K562 (cell line): Measurements from ENCODE around the gene KNDC1. TPM values are rescaled to one million over a fixed set of nuclear protein-coding genes. Genes with fewer than 3 reads are reported as not detected.

Experiments used
- ATAC-seq: fragments of 200-7000 bp; cut with Tn5 transposase; 3 replicates; pipeline ENCODE4 v1.9.1; 2020; ENCODE audit warnings: moderate library complexity
- BruUV-seq: library from RNA; stranded (reverse); fragments of 400-500 nt; replicated peaks from 2 replicates; lab custom pipeline; 2021; lab: Mats Ljungman, UMichigan
- CTCF ChIA-PET: fragments of 300-600 bp; formaldehyde crosslinking; extraction: SDS; loops from one replicate; lab custom pipeline; 2021; ENCODE audit warnings: low intra/inter-chr PET ratio; lab: Yijun Ruan, JAX
- POLR2A ChIA-PET: fragments of 300-600, 350-650 bp; sonication (Branson Sonifier 250); formaldehyde crosslinking; extraction: SDS; loops from one replicate; lab custom pipeline; 2021; ENCODE audit warnings: antibody characterized with exemption, inconsistent platforms; lab: Yijun Ruan, JAX
- DNase-seq, 4 experiments: peaks; one replicate each; pipeline versions ENCODE4 v3.0.0 to v3.0.0-alpha.2; 2011 to 2018; ENCODE audit warnings: low spot score in 3 of 4, mixed read lengths in 3 of 4; ENCODE audit errors: extremely low read depth in 1 of 4
- FAIRE-seq: peaks from 2 replicates; lab custom pipeline; 2011; peaks lifted over from hg19 to GRCh38; lab: Jason Lieb, UNC
- H2AFZ ChIP-seq: 2 replicates; pipeline ENCODE4 v1.6.0; 2011; ENCODE audit warnings: low read depth, low read length, control low read depth, inconsistent platforms
- H3K27ac ChIP-seq: fragments of 200-600 bp; 3 replicates; pipeline ENCODE4 v1.8.0; 2011; ENCODE audit warnings: low read depth, mild to moderate bottlenecking, control low read depth, inconsistent platforms, low read length, moderate library complexity, mixed read lengths; ENCODE audit errors: extremely low read depth
- H3K27me3 ChIP-seq, 2 experiments: fragments of 300-600 bp in 1 of 2; 2 replicates in 1 of 2; 3 replicates in 1 of 2; pipeline versions ENCODE4 v1.6.0 to v1.8.0; 2011; ENCODE audit warnings: inconsistent platforms in 2 of 2, low read length in 2 of 2, mild to moderate bottlenecking in 1 of 2, mixed read lengths in 1 of 2, moderate library complexity in 1 of 2; ENCODE audit not compliant: control insufficient read depth in 2 of 2, insufficient read depth in 2 of 2
- H3K36me3 ChIP-seq: fragments of 300-600 bp; 3 replicates; pipeline ENCODE4 v1.8.0; 2011; ENCODE audit warnings: mild to moderate bottlenecking, low read length, inconsistent platforms; ENCODE audit not compliant: control insufficient read depth, insufficient read depth
- H3K4me1 ChIP-seq, 2 experiments: fragments of 200-600 bp in 1 of 2; replicated peaks in 1 of 2; 2 replicates in 1 of 2; 3 replicates in 1 of 2; pipeline versions ENCODE4 v1.5.1 to v1.8.0; 2011; ENCODE audit warnings: inconsistent platforms in 2 of 2, low read length in 2 of 2, mild to moderate bottlenecking in 1 of 2, mixed read lengths in 1 of 2, moderate library complexity in 1 of 2; ENCODE audit not compliant: control insufficient read depth in 2 of 2, insufficient read depth in 2 of 2
- H3K4me2 ChIP-seq: 2 replicates; pipeline ENCODE4 v1.6.1; 2011; ENCODE audit warnings: low read length, control low read depth, inconsistent platforms, mixed read lengths; ENCODE audit not compliant: insufficient read depth
- H3K4me3 ChIP-seq: fragments of 200-600 bp; sonication (generic), shearing (Covaris generic); 2 replicates; pipeline ENCODE4 v1.5.1; 2016; ENCODE audit warnings: control low read depth, inconsistent platforms
- H3K79me2 ChIP-seq: fragments of 200-600 bp; 3 replicates; pipeline ENCODE4 v1.8.0; 2011; ENCODE audit warnings: low read length, inconsistent platforms; ENCODE audit not compliant: control insufficient read depth, insufficient read depth
- H3K9ac ChIP-seq, 2 experiments: 2 replicates each; pipeline versions ENCODE4 v1.6.0 to v1.6.1; 2011; ENCODE audit warnings: low read depth in 2 of 2, low read length in 2 of 2, control low read depth in 1 of 2, inconsistent platforms in 1 of 2, mild to moderate bottlenecking in 1 of 2, mixed read lengths in 1 of 2; ENCODE audit not compliant: insufficient read depth in 1 of 2
- H3K9me1 ChIP-seq: one replicate; pipeline ENCODE4 v1.6.0; 2011; ENCODE audit warnings: inconsistent platforms, mild to moderate bottlenecking, low read length, moderate library complexity; ENCODE audit not compliant: control insufficient read depth, insufficient read depth
- H3K9me3 ChIP-seq: replicated peaks from 2 replicates; pipeline ENCODE4 v1.5.1; 2011; ENCODE audit warnings: low read depth, low read length, inconsistent platforms; ENCODE audit not compliant: control insufficient read depth, insufficient read depth
- H4K20me1 ChIP-seq: replicated peaks from 2 replicates; pipeline ENCODE4 v1.6.1; 2011; ENCODE audit warnings: low read length, inconsistent platforms, mixed read lengths; ENCODE audit not compliant: control insufficient read depth, insufficient read depth
- CTBP1 ChIP-seq: fragments of 450-650 bp; IDR thresholded peaks from 2 replicates; pipeline ENCODE4 v1.6.1; 2016; ENCODE audit warnings: borderline replicate concordance
- GATAD2A ChIP-seq: fragments of 450-650 bp; IDR thresholded peaks from 2 replicates; pipeline ENCODE4 v1.6.1; 2017
- IFI16 ChIP-seq: fragments of 250-450 bp; sonication (Bioruptor Pico); IDR thresholded peaks from 2 replicates; pipeline ENCODE4 v2.1.2; 2022; ENCODE audit warnings: mild to moderate bottlenecking, inconsistent platforms
- NCOA1 ChIP-seq: fragments of 450-650 bp; IDR thresholded peaks from 2 replicates; pipeline ENCODE4 v1.6.1; 2016; ENCODE audit warnings: low read depth
- NFE2 ChIP-seq: IDR thresholded peaks from 2 replicates; pipeline ENCODE4 v1.6.1; 2014; ENCODE audit warnings: antibody characterized with exemption, low read depth
- PHF21A ChIP-seq: fragments of 450-650 bp; IDR thresholded peaks from 2 replicates; pipeline ENCODE4 v1.6.1; 2017; ENCODE audit warnings: low read depth, borderline replicate concordance
- RAD51 ChIP-seq: fragments of 450-650 bp; IDR thresholded peaks from 2 replicates; pipeline ENCODE4 v1.7.1; 2016; ENCODE audit warnings: low read depth, mild to moderate bottlenecking, borderline replicate concordance
- ZFP36 ChIP-seq: fragments of 150-350 bp; IDR thresholded peaks from 2 replicates; pipeline ENCODE4 v1.6.1; 2018; ENCODE audit warnings: low read length, low read depth; ENCODE audit not compliant: partially characterized antibody
- ZNF57 ChIP-seq: fragments of 450-650 bp; formaldehyde crosslinking; IDR thresholded peaks from 2 replicates; pipeline ENCODE4 v1.4.0; 2020; ENCODE audit warnings: mild to moderate bottlenecking, moderate library complexity
- ZNF778 ChIP-seq: fragments of 450-650 bp; formaldehyde crosslinking; IDR thresholded peaks from 2 replicates; pipeline ENCODE4 v1.4.0; 2020; ENCODE audit warnings: mild to moderate bottlenecking, moderate library complexity
- WGBS: fragments of 100-300 bp; shearing (Covaris generic); methylation state at CpG from one replicate; pipeline ENCODE4 v1.1.6; 2016; ENCODE audit warnings: low coverage, mixed read lengths; ENCODE audit not compliant: insufficient coverage; ENCODE audit errors: missing lambda C conversion rate; 5-methylcytosine and 5-hydroxymethylcytosine counted together
- in situ Hi-C: fragments of 300-500 bp; cut with MboI; formaldehyde crosslinking; loops from 4 replicates; pipeline ENCODE4 v1.15.0; 2018; ENCODE audit warnings: inconsistent platforms, mixed read lengths
- intact Hi-C: fragments of 100-400 bp; cut with micrococcal nuclease; formaldehyde crosslinking; loops from 2 replicates; pipeline ENCODE4 v1.14.2; 2022
- polyA plus RNA-seq, 8 experiments: library from polyadenylated mRNA; depleted of rRNA in 4 of 8; stranded (reverse) in 5 of 8; unstranded in 3 of 8; fragments of >200 nt; fragmentation: Nextera tagmentation in 2 of 8; fragmentation: Illumina TruSeq in 1 of 8; extraction: Ambion mirVana in 2 of 8; extraction: Trizol in 1 of 8; gene quantifications; 2 replicates each; pipeline versions ENCODE4 v1.2.1 to v1.2.3, GENCODE V29; 2011 to 2014; ENCODE audit warnings: inconsistent platforms in 1 of 8, missing spikeins in 1 of 8
- total RNA-seq, 7 experiments: library from RNA; depleted of rRNA in 6 of 7; stranded (reverse); fragments of >200 nt in 6 of 7; fragmentation: Illumina TruSeq in 2 of 7; extraction: Trizol in 2 of 7; gene quantifications; 2 replicates each; pipeline versions ENCODE4 v1.2.1 to v1.2.3, GENCODE V29; 2011 to 2021; ENCODE audit warnings: low replicate concordance in 1 of 7
- TF ChIP-seq, protein P1 (sequence below): sonication (generic); formaldehyde crosslinking; IDR thresholded peaks from 2 replicates; pipeline ENCODE4 v1.8.1; 2023; ENCODE audit warnings: mild to moderate bottlenecking, missing genetic modification reagents
- TF ChIP-seq, protein P2 (sequence below), 2 experiments: fragments of 450-650 bp; conservative IDR thresholded peaks; 2 replicates each; pipeline ENCODE4 v1.6.1; 2017; ENCODE audit warnings: mild to moderate bottlenecking in 2 of 2, moderate library complexity in 2 of 2
- TF ChIP-seq, protein P3 (sequence below): sonication (generic); formaldehyde crosslinking; IDR thresholded peaks from 2 replicates; pipeline ENCODE4 v1.8.0; 2022; ENCODE audit warnings: missing genetic modification reagents, mild to moderate bottlenecking, borderline replicate concordance
- TF ChIP-seq, protein P4 (sequence below): sonication (generic); formaldehyde crosslinking; IDR thresholded peaks from 2 replicates; pipeline ENCODE4 v1.8.0; 2022; ENCODE audit warnings: missing genetic modification reagents, mild to moderate bottlenecking, moderate library complexity, borderline replicate concordance

The KNDC1 gene
- total and polyA plus RNA-seq, 9 of the 15 experiments (the other 6 are each of a cell fraction or from before 2014, with no cell fraction given): 0.07 to 0.26 (median 0.11) TPM; not detected in 6

DNA sequence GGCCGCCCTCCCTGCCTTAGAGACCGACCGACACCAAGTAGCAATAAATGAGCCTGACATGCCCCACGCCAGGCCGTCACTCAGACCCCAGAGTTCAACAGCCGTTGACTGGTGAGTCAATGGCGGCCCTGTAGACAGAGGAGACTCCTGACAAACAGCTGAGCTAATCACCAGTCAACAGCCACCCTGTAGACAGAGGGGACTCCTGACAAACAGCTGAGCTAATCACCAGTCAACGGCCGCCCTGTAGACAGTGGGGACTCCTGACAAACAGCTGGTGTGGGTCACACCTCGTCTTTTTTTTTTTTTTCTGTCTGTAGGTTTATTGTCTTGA, 16.9 kb upstream of the KNDC1 start (continued):
- TF ChIP-seq RAD51 (no peak), ZNF57 (CRISPR knock-in tag) (no peak), GATAD2A (no peak), NCOA1 (no peak), NFE2 (no peak), IFI16 (CRISPR knock-in tag) (no peak), PHF21A (no peak), ZNF778 (CRISPR knock-in tag) (no peak)
- TF ChIP-seq, protein P1, sequence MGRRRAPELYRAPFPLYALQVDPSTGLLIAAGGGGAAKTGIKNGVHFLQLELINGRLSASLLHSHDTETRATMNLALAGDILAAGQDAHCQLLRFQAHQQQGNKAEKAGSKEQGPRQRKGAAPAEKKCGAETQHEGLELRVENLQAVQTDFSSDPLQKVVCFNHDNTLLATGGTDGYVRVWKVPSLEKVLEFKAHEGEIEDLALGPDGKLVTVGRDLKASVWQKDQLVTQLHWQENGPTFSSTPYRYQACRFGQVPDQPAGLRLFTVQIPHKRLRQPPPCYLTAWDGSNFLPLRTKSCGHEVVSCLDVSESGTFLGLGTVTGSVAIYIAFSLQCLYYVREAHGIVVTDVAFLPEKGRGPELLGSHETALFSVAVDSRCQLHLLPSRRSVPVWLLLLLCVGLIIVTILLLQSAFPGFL: no peak

DNA sequence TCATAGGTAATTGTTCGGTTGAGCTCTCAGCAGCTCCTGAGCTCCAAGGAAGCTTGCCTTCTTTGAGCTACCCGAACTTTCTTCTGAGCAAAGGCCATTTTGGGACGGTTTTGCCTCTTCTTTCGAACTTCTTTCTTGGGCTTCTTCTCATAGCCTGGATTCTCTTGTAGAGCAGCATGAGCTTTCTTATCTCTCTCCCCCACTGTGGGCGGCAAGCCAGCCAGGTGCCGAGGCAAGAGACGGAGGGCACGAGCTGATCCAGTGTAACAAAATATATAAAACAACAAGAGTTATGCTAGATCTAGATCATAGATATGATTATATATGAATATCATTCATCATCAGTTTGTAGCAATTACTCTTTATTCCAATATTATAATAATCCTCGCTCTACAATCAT, 16.5 kb upstream of the KNDC1 start:
- no TSS peak for BruUV-seq
- Histone ChIP-seq H3K4me1 (peaks cover 10 to 26% of the 10 kb centered on the region in 2 experiments; a peak in 4 of 5 replicates), H3K27me3 (peaks cover 0 to 16% of the 10 kb centered on the region in 2 experiments; a peak in 2 of 5 replicates), H4K20me1 (no peaks in the 10 kb centered on the region), H3K9me1 (no peaks in the 10 kb centered on the region), H3K79me2 (no peaks in the 10 kb centered on the region), H3K9me3 (no peaks in the 10 kb centered on the region), H3K27ac (no peak overlapping the region; the same call in 2 of the 3 replicates), H3K36me3 (no peaks in the 10 kb centered on the region), H3K9ac (no peak overlapping the region), H3K4me2 (peak overlapping the region; percentile 14; the same call in 1 of the 2 replicates), H2AFZ (no peak overlapping the region), H3K4me3 (no peak overlapping the region)
- FAIRE-seq (no peak), ATAC-seq (no peak), DNase-seq (peak in 1 of 4 experiments; percentile 11)
- ChIA-PET POLR2A (interaction anchor here (0.7 to 1.5 kb wide), 7 partner anchors 9 to 206 kb away, joined by 3 to 7 read pairs (median 3); no protein-coding TSS in a partner anchor), CTCF (interaction anchor here (0.6 kb wide), 1 partner anchor 352 kb away, joined by 3 read pairs; no protein-coding TSS in a partner anchor)
- 3% methylated on average over 7 of the region's 9 CpGs for WGBS
- TF ChIP-seq, protein P2, sequence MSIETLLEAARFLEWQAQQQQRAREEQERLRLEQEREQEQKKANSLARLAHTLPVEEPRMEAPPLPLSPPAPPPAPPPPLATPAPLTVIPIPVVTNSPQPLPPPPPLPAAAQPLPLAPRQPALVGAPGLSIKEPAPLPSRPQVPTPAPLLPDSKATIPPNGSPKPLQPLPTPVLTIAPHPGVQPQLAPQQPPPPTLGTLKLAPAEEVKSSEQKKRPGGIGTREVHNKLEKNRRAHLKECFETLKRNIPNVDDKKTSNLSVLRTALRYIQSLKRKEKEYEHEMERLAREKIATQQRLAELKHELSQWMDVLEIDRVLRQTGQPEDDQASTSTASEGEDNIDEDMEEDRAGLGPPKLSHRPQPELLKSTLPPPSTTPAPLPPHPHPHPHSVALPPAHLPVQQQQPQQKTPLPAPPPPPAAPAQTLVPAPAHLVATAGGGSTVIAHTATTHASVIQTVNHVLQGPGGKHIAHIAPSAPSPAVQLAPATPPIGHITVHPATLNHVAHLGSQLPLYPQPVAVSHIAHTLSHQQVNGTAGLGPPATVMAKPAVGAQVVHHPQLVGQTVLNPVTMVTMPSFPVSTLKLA (conservative IDR thresholded peaks at IDR 0.05): 0 out of 4 replicates have a peak, but pooled peaks have one; percentile 0 to 4
- TF ChIP-seq, protein P3, sequence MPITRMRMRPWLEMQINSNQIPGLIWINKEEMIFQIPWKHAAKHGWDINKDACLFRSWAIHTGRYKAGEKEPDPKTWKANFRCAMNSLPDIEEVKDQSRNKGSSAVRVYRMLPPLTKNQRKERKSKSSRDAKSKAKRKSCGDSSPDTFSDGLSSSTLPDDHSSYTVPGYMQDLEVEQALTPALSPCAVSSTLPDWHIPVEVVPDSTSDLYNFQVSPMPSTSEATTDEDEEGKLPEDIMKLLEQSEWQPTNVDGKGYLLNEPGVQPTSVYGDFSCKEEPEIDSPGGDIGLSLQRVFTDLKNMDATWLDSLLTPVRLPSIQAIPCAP (CRISPR knock-in tag): no peak
- TF ChIP-seq ZFP36 (peak; percentile 26), CTBP1 (peak; percentile 6; the same call in 1 of the 2 replicates)
- TF ChIP-seq, protein P4, sequence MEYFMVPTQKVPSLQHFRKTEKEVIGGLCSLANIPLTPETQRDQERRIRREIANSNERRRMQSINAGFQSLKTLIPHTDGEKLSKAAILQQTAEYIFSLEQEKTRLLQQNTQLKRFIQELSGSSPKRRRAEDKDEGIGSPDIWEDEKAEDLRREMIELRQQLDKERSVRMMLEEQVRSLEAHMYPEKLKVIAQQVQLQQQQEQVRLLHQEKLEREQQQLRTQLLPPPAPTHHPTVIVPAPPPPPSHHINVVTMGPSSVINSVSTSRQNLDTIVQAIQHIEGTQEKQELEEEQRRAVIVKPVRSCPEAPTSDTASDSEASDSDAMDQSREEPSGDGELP (CRISPR knock-in tag): peak; percentile 32; the same call in 1 of the 2 replicates
- intact Hi-C loops: loop anchor here (5.0 kb wide), 1 partner anchor 104 kb away; no protein-coding TSS in a partner anchor
- in situ Hi-C loops: loop anchor here (5.0 kb wide), 1 partner anchor 164 kb away; the partner anchor contains the start of genes TUBGCP2 and ZNF511
